H1 (cell line): ENCODE data around the gene RCBTB2.

ENCODE experiments used
- CTCF ChIP-seq, 3 experiments: IDR thresholded peaks; 1 replicate in 2 of 3; 2 replicates in 1 of 3; pipeline versions ENCODE4 v1.5.1 to v1.6.1; 2011; ENCODE audit warnings: low read length in 3 of 3, mild to moderate bottlenecking in 3 of 3, inconsistent platforms in 2 of 3, low read depth in 1 of 3, moderate library complexity in 1 of 3; ENCODE audit not compliant: insufficient read depth in 1 of 3; ENCODE audit errors: control extremely low read depth in 1 of 3
- POLR2A ChIP-seq, 2 experiments: IDR thresholded peaks; 1 replicate in 1 of 2; 2 replicates in 1 of 2; pipeline ENCODE4 v1.6.1; 2011; ENCODE audit warnings: low read depth in 2 of 2, low read length in 2 of 2, mild to moderate bottlenecking in 2 of 2; ENCODE audit errors: control extremely low read depth in 1 of 2

GRCh38 chr13:48531416-48532255 is 1.2 kb downstream of the RCBTB2 start:
- no peak for TF ChIP-seq CTCF (IDR thresholded peaks at IDR 0.05; ENCODE audit: control extremely low read depth in 1 of 3, insufficient read depth in 1 of 3, low read depth in 1 of 3, low read length in 3 of 3)
- TF ChIP-seq POLR2A (IDR thresholded peaks at IDR 0.05; ENCODE audit: control extremely low read depth in 1 of 2, low read depth in 2 of 2, low read length in 2 of 2): no peak
